H1 (cell line): ENCODE results near the gene TAOK1. TPM values are rescaled to one million over a fixed set of nuclear protein-coding genes. Genes with fewer than 3 reads are reported as not detected.

Experiments used
- CTCF ChIA-PET: fragments of 300-600 bp; sonication (Branson Sonifier 250); formaldehyde crosslinking; loops from one replicate; lab custom pipeline; 2021; ENCODE audit not compliant: partially characterized antibody; lab: Charles Lee
- POLR2A ChIA-PET: fragments of 300-600 bp; sonication (Branson Sonifier 250); formaldehyde crosslinking; loops from one replicate; lab custom pipeline; 2021; ENCODE audit warnings: inconsistent platforms; ENCODE audit not compliant: partially characterized antibody; lab: Charles Lee
- DNase-seq, 2 experiments: peaks; one replicate each; pipeline versions ENCODE4 v3.0.0 to v3.0.0-alpha.2; 2010 to 2022; ENCODE audit warnings: low spot score in 2 of 2, low read depth in 1 of 2, mixed read lengths in 1 of 2
- FAIRE-seq: peaks from 2 replicates; lab custom pipeline; 2011; peaks lifted over from hg19 to GRCh38; lab: Jason Lieb, UNC
- H2AFZ ChIP-seq: 2 replicates; pipeline ENCODE4 v1.8.1; 2012; ENCODE audit warnings: low read length, inconsistent platforms
- H2AK5ac ChIP-seq: 2 replicates; pipeline ENCODE4 v1.6.1; 2013; ENCODE audit warnings: low read depth, low read length
- H2BK120ac ChIP-seq: replicated peaks from 2 replicates; pipeline ENCODE3; 2013; ENCODE audit warnings: low read depth, low read length, inconsistent platforms
- H2BK12ac ChIP-seq: 2 replicates; pipeline ENCODE4 v1.6.1; 2013; ENCODE audit warnings: low read depth, low read length
- H2BK15ac ChIP-seq: 2 replicates; pipeline ENCODE4 v1.6.1; 2013; ENCODE audit warnings: low read length
- H2BK20ac ChIP-seq: 2 replicates; pipeline ENCODE4 v1.6.1; 2013; ENCODE audit warnings: low read length
- H2BK5ac ChIP-seq: 2 replicates; pipeline ENCODE4 v1.6.1; 2013; ENCODE audit warnings: low read depth, low read length
- H3K14ac ChIP-seq: 2 replicates; pipeline ENCODE4 v1.6.1; 2013; ENCODE audit warnings: inconsistent platforms; ENCODE audit not compliant: insufficient read length
- H3K18ac ChIP-seq: 2 replicates; pipeline ENCODE4 v1.6.1; 2013; ENCODE audit warnings: low read length; ENCODE audit errors: extremely low read depth
- H3K23ac ChIP-seq: 2 replicates; pipeline ENCODE4 v1.6.1; 2013; ENCODE audit warnings: inconsistent platforms; ENCODE audit not compliant: insufficient read length
- H3K23me2 ChIP-seq: 2 replicates; pipeline ENCODE4 v1.6.1; 2013; ENCODE audit warnings: low read depth, low read length
- H3K27ac ChIP-seq: 2 replicates; pipeline ENCODE4 v1.6.1; 2011; ENCODE audit warnings: low read depth, low read length, inconsistent platforms
- H3K27me3 ChIP-seq, 4 experiments: replicated peaks in 1 of 4; 1 replicate in 1 of 4; 2 replicates in 3 of 4; pipeline versions ENCODE4 v1.6.1 to v1.8.1; 2011 to 2013; ENCODE audit warnings: low read length in 3 of 4, mild to moderate bottlenecking in 3 of 4, inconsistent platforms in 2 of 4, mixed read lengths in 2 of 4, moderate library complexity in 1 of 4; ENCODE audit not compliant: control insufficient read depth in 3 of 4, insufficient read depth in 3 of 4; ENCODE audit errors: extremely low read depth in 1 of 4
- H3K36me3 ChIP-seq, 4 experiments: 2 replicates each; pipeline versions ENCODE4 v1.6.1 to v1.8.1; 2011 to 2013; ENCODE audit warnings: mild to moderate bottlenecking in 4 of 4, low read length in 3 of 4, moderate library complexity in 2 of 4, control low read depth in 1 of 4, inconsistent platforms in 1 of 4; ENCODE audit not compliant: insufficient read depth in 4 of 4, control insufficient read depth in 2 of 4
- H3K4ac ChIP-seq: replicated peaks from 2 replicates; pipeline ENCODE3; 2013; ENCODE audit warnings: low read length, low read depth, mixed read lengths, inconsistent platforms; ENCODE audit not compliant: insufficient read length
- H3K4me1 ChIP-seq, 4 experiments: replicated peaks in 1 of 4; 1 replicate in 1 of 4; 2 replicates in 3 of 4; pipeline versions ENCODE4 v1.6.1 to v1.8.1; 2011 to 2013; ENCODE audit warnings: low read length in 3 of 4, inconsistent platforms in 2 of 4, mixed read lengths in 1 of 4; ENCODE audit not compliant: insufficient read depth in 4 of 4, control insufficient read depth in 3 of 4
- H3K4me2 ChIP-seq, 2 experiments: 2 replicates each; pipeline versions ENCODE4 v1.6.1 to v1.8.1; 2011 to 2013; ENCODE audit warnings: low read depth in 2 of 2, low read length in 2 of 2, control low read depth in 1 of 2, inconsistent platforms in 1 of 2, mild to moderate bottlenecking in 1 of 2; ENCODE audit not compliant: insufficient read depth in 1 of 2
- H3K4me3 ChIP-seq, 4 experiments: fragments of 200-600, 300-600 bp in 1 of 4; sonication (generic), shearing (Covaris generic), sonication (Bioruptor Twin) in 1 of 4; 2 replicates each; pipeline versions ENCODE4 v1.5.1 to v1.8.1; 2011 to 2016; ENCODE audit warnings: low read length in 4 of 4, low read depth in 3 of 4, control low read depth in 2 of 4, inconsistent platforms in 2 of 4, mild to moderate bottlenecking in 2 of 4, mixed read lengths in 1 of 4, moderate library complexity in 1 of 4; ENCODE audit not compliant: insufficient read depth in 2 of 4; ENCODE audit errors: extremely low read depth in 1 of 4
- H3K56ac ChIP-seq: replicated peaks from 2 replicates; pipeline ENCODE3; 2013; ENCODE audit warnings: low read depth, mild to moderate bottlenecking, mixed read lengths, low read length, inconsistent platforms; ENCODE audit not compliant: insufficient read length
- H3K79me1 ChIP-seq: 2 replicates; pipeline ENCODE4 v1.6.1; 2013; ENCODE audit warnings: low read depth, low read length, control low read depth
- H3K79me2 ChIP-seq, 2 experiments: 2 replicates each; pipeline versions ENCODE4 v1.6.1 to v1.8.1; 2012 to 2013; ENCODE audit warnings: low read length in 2 of 2, mild to moderate bottlenecking in 2 of 2, inconsistent platforms in 1 of 2; ENCODE audit not compliant: insufficient read depth in 2 of 2, control insufficient read depth in 1 of 2
- H3K9ac ChIP-seq, 4 experiments: replicated peaks in 1 of 4; 1 replicate in 1 of 4; 2 replicates in 3 of 4; pipeline versions ENCODE4 v1.6.1 to v1.8.1; 2011 to 2013; ENCODE audit warnings: low read depth in 3 of 4, low read length in 3 of 4, control low read depth in 2 of 4, mild to moderate bottlenecking in 2 of 4, moderate library complexity in 2 of 4, inconsistent platforms in 1 of 4; ENCODE audit errors: extremely low read depth in 1 of 4
- H3K9me3 ChIP-seq, 2 experiments: 2 replicates each; pipeline versions ENCODE4 v1.6.1 to v1.8.1; 2012 to 2013; ENCODE audit warnings: mild to moderate bottlenecking in 2 of 2, moderate library complexity in 2 of 2, control low read depth in 1 of 2, inconsistent platforms in 1 of 2, low read depth in 1 of 2, low read length in 1 of 2, mixed read lengths in 1 of 2; ENCODE audit not compliant: insufficient read depth in 2 of 2
- H4K20me1 ChIP-seq, 2 experiments: replicated peaks in 1 of 2; 2 replicates each; pipeline versions ENCODE3 to v1.8.1; 2011 to 2013; ENCODE audit warnings: inconsistent platforms in 2 of 2, low read length in 2 of 2, mild to moderate bottlenecking in 1 of 2; ENCODE audit not compliant: insufficient read depth in 2 of 2, control insufficient read depth in 1 of 2
- H4K5ac ChIP-seq: 2 replicates; pipeline ENCODE4 v1.6.1; 2013; ENCODE audit warnings: low read length, low read depth, mixed read lengths, inconsistent platforms; ENCODE audit not compliant: insufficient read length
- H4K8ac ChIP-seq: 2 replicates; pipeline ENCODE4 v1.8.0; 2013; ENCODE audit warnings: mild to moderate bottlenecking, moderate library complexity, low read length, inconsistent platforms; ENCODE audit not compliant: insufficient read depth; ENCODE audit errors: extremely low read depth
- H4K91ac ChIP-seq: replicated peaks from 2 replicates; pipeline ENCODE3; 2013; ENCODE audit warnings: low read length, mixed read lengths, inconsistent platforms; ENCODE audit not compliant: insufficient read length
- ATF2 ChIP-seq: IDR thresholded peaks from 2 replicates; pipeline ENCODE4 v1.6.1; 2012; ENCODE audit warnings: low read length, inconsistent platforms
- BACH1 ChIP-seq: IDR thresholded peaks from 2 replicates; pipeline ENCODE4 v1.6.1; 2012; ENCODE audit warnings: low read length, improper control_type of control experiment
- BRCA1 ChIP-seq: IDR thresholded peaks from 2 replicates; pipeline ENCODE4 v1.6.1; 2012; ENCODE audit warnings: low read depth, low read length, improper control_type of control experiment
- CHD1 ChIP-seq: IDR thresholded peaks from 2 replicates; pipeline ENCODE4 v1.6.1; 2012; ENCODE audit warnings: low read depth, low read length, improper control_type of control experiment
- E2F6 ChIP-seq: IDR thresholded peaks from 2 replicates; pipeline ENCODE4 v1.6.1; 2012; ENCODE audit warnings: inconsistent platforms
- POLR2A ChIP-seq, 2 experiments: IDR thresholded peaks; 1 replicate in 1 of 2; 2 replicates in 1 of 2; pipeline ENCODE4 v1.6.1; 2011; ENCODE audit warnings: low read depth in 2 of 2, low read length in 2 of 2, mild to moderate bottlenecking in 2 of 2; ENCODE audit errors: control extremely low read depth in 1 of 2
- WGBS, 2 experiments: shearing (Covaris generic) in 1 of 2; methylation state at CpG; one replicate each; pipeline versions ENCODE4 v1.1.6 to v1.1.7; 2013 to 2015; ENCODE audit warnings: low lambda C conversion rate in 2 of 2, mixed read lengths in 2 of 2, inconsistent platforms in 1 of 2, low coverage in 1 of 2, missing lambda C conversion rate in 1 of 2; ENCODE audit not compliant: insufficient replicate concordance in 2 of 2, insufficient coverage in 1 of 2, insufficient read length in 1 of 2; ENCODE audit errors: extremely low coverage in 1 of 2, missing lambda C conversion rate in 1 of 2; 5-methylcytosine and 5-hydroxymethylcytosine counted together
- polyA plus RNA-seq, 7 experiments: library from polyadenylated mRNA; depleted of rRNA in 3 of 7; stranded (reverse) in 5 of 7; unstranded in 2 of 7; fragments of >200 nt in 5 of 7; fragments of 200-250 nt in 2 of 7; gene quantifications; 1 replicate in 5 of 7; 2 replicates in 1 of 7; 4 replicates in 1 of 7; pipeline versions ENCODE4 v1.2.1 to v1.2.3, GENCODE V29; 2011 to 2013; ENCODE audit warnings: missing spikeins in 2 of 7, mixed read lengths in 2 of 7
- total RNA-seq: library from RNA; stranded (reverse); fragmentation: NEBNext Ultra II Directional; extraction: Animal tissue kit (Norgen Biotek cat#: 25700); gene quantifications from 2 replicates; pipeline ENCODE4 v1.2.1, GENCODE V29; 2021

Gene TAOK1
- total and polyA plus RNA-seq, 2 of the 8 experiments (the other 6 are each of a cell fraction or from before 2014, with no cell fraction given), result 12.2 to 90.6 TPM

- Histone ChIP-seq H4K5ac (no peak overlapping the region), H3K23me2 (no peaks in the 10 kb centered on the region), H3K18ac (no peak overlapping the region), H2BK20ac (no peak overlapping the region), H3K9ac (no peak overlapping the region), H3K79me2 (no peaks in the 10 kb centered on the region), H2AK5ac (no peak overlapping the region), H3K36me3 (no peaks in the 10 kb centered on the region), H4K20me1 (no peaks in the 10 kb centered on the region), H3K14ac (no peak overlapping the region), H3K27ac (no peak overlapping the region), H3K56ac (no peak overlapping the region), H2BK15ac (no peak overlapping the region), H2BK5ac (no peak overlapping the region)
- 86% methylated on average over 1 of the region's 1 CpG; no CpG with 5 or more reads in 1 of the 2 experiments for WGBS, 2 experiments
- DNase-seq, result peak in 1 of 2 experiments; percentile 13
- no peak for TF ChIP-seq BACH1
- no peak for TF ChIP-seq CHD1
- no peak for TF ChIP-seq ATF2
- no peak for TF ChIP-seq E2F6
- TF ChIP-seq BRCA1, result no peak
- no peak for TF ChIP-seq POLR2A (IDR thresholded peaks at IDR 0.05; ENCODE audit: control extremely low read depth in 1 of 2, low read depth in 2 of 2, low read length in 2 of 2)
- TF ChIP-seq, all 59 proteins: peak for 0
- H2BK12ac ChIP-seq, result no peak overlapping the region
- H2AFZ ChIP-seq, result no peak overlapping the region
- H3K4me2 ChIP-seq, result no peak overlapping the region
- no peak overlapping the region for H3K4ac ChIP-seq
- no peaks in the 10 kb centered on the region for H3K4me1 ChIP-seq
- H4K8ac ChIP-seq, result no peak overlapping the region
- no peak overlapping the region for H3K4me3 ChIP-seq
- no peak overlapping the region for H2BK120ac ChIP-seq
- H4K91ac ChIP-seq, result no peak overlapping the region
- no peaks in the 10 kb centered on the region for H3K79me1 ChIP-seq
- no peaks in the 10 kb centered on the region for H3K9me3 ChIP-seq
- ChIA-PET CTCF (interaction anchor here (0.7 to 1.7 kb wide), 5 partner anchors 8 to 441 kb away, joined by 3 to 7 read pairs (median 4); no protein-coding TSS in a partner anchor), POLR2A (no interaction called here)
- no peak overlapping the region for H3K23ac ChIP-seq
- FAIRE-seq, result no peak
- H3K27me3 ChIP-seq, result no peaks in the 10 kb centered on the region
Observed at GRCh38 chr17:29557085-29557738, 167.0 kb downstream of the TAOK1 start.
